Mucosa of descending colon (tissue), 3 donors: ENCODE data around the gene FBXL12. TPM values are rescaled to one million over a fixed set of nuclear protein-coding genes. Genes with fewer than 3 reads are reported as not detected.

Source experiments
- ATAC-seq: fragments of 200-7000 bp; cut with Tn5 transposase; one replicate; pipeline ENCODE4 v1.9.1; 2020; ENCODE audit warnings: mild to moderate bottlenecking, moderate library complexity
- DNase-seq, 3 donors: peaks; one replicate each; pipeline ENCODE4 v3.0.0-alpha.2; 2020
- H3K36me3 ChIP-seq: fragments of 200-600 bp; one replicate; pipeline ENCODE4 v1.8.0; 2021; ENCODE audit warnings: low read depth, mild to moderate bottlenecking
- H3K4me1 ChIP-seq: fragments of 200-600 bp; one replicate; pipeline ENCODE4 v1.8.0; 2021; ENCODE audit warnings: low read depth, mild to moderate bottlenecking
- H3K4me3 ChIP-seq: fragments of 200-600 bp; one replicate; pipeline ENCODE4 v1.8.0; 2021; ENCODE audit warnings: mild to moderate bottlenecking
- H3K9me3 ChIP-seq: fragments of 200-600 bp; one replicate; pipeline ENCODE4 v1.8.0; 2021; ENCODE audit warnings: mild to moderate bottlenecking
- intact Hi-C, 2 donors: fragments of 100-400 bp; cut with DNase I in 1 of 2; cut with micrococcal nuclease in 1 of 2; formaldehyde crosslinking; loops; one replicate each; pipeline versions ENCODE4 v1.11.0 to v1.11.1; 2022; cut with DNase I, micrococcal nuclease
- total RNA-seq, 3 donors: library from RNA; stranded (reverse); fragmentation: NEBNext Ultra II Directional in 2 of 3; extraction: Animal tissue kit (Norgen Biotek cat#: 25700) in 2 of 3; gene quantifications; one replicate each; pipeline versions ENCODE4 v1.2.1 to v1.2.4, GENCODE V29; 2021 to 2023
- TF ChIP-seq, protein P1 (sequence below): fragments of 200-600 bp; IDR thresholded peaks from one replicate; pipeline ENCODE4 v1.8.0; 2022; ENCODE audit warnings: antibody characterized with exemption, mild to moderate bottlenecking
- donor health status: DM: no; HTN: no; CAD: no; lungs with moderate emphysema.
- donor health status: DM: no; HTN: no; CAD: no.
- donor health status: DM: no; HTN: yes; CAD: no.

Gene FBXL12
- total RNA-seq, 3 donors from 2014 or later = 25.7 to 36.1 (median 31.3) TPM

DNA sequence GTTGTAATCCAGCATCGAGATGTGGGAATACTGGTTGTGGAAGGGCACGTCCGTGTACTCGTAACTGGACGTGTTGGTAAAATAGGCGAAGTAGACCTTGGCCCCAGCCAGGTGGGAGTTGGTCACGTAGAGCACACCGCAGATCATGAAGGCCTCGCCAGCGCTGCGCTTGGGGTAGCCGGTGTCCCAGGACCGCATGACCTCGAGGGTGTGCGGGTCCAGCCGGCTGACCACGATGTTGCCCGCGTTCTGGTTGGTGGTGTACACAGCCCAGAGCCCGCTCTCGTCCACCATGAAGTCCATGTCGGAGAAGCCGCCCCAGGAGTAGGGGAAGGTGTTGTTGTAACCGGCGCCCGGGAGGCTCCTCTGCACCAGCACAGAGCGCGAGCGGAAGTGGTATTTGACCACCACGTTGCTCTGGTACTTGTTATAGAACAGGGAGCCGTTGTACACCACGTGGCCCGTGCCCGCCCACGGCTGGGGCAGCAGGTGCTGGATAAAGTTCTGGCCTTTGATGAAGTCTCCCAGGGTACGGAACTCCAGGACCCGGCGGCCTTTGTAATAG lies 35.5 kb upstream of the FBXL12 start:
- intact Hi-C loops = no loop called here
- no peaks in the 10 kb centered on the region for H3K4me1 ChIP-seq
- no peak for ATAC-seq
- no peaks in the 10 kb centered on the region for H3K9me3 ChIP-seq
- H3K4me3 ChIP-seq = no peak overlapping the region
- H3K36me3 ChIP-seq = no peaks in the 10 kb centered on the region
- TF ChIP-seq, protein P1, sequence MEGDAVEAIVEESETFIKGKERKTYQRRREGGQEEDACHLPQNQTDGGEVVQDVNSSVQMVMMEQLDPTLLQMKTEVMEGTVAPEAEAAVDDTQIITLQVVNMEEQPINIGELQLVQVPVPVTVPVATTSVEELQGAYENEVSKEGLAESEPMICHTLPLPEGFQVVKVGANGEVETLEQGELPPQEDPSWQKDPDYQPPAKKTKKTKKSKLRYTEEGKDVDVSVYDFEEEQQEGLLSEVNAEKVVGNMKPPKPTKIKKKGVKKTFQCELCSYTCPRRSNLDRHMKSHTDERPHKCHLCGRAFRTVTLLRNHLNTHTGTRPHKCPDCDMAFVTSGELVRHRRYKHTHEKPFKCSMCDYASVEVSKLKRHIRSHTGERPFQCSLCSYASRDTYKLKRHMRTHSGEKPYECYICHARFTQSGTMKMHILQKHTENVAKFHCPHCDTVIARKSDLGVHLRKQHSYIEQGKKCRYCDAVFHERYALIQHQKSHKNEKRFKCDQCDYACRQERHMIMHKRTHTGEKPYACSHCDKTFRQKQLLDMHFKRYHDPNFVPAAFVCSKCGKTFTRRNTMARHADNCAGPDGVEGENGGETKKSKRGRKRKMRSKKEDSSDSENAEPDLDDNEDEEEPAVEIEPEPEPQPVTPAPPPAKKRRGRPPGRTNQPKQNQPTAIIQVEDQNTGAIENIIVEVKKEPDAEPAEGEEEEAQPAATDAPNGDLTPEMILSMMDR = no peak
- no peak for DNase-seq

DNA sequence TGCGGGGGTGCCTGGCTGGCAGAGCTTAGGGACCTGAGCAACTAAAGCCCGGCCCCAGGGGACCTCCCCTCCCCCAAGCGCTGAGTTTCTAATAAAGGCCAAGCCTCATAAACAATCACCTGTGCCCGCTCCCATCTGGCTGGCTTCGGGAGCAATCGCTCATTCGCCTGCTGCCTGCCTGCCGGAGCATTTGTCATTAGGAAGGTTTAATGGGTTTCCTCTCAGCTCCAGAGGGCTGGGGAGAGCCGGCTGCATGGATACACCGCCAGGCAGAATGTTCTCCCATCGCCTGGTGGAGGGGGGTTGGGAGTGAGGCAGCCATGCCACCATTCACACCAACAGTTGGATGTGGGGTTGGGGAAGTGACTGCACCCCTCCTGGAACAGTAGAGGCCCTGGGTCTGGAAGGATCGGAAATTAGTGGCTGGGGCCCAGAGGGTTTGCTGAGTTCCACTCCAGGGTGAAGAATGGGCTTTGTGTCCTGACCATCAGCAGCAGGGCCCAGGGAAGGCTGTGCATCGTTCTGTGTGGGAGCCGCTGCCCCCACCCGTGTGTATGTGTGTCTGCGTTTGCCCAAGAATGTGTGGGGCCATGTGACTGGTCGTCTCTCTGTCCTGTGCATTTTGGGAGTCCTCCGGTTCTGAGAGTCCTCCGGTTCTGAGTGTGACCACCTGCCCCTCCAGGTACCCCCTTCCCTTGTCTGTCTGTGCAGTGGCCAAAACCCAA lies 31.5 kb upstream of the FBXL12 start:
- H3K36me3 ChIP-seq = no peaks in the 10 kb centered on the region
- TF ChIP-seq, protein P1 = no peak
- H3K4me1 ChIP-seq = no peaks in the 10 kb centered on the region
- no peak for ATAC-seq
- DNase-seq = no peak
- no peaks in the 10 kb centered on the region for H3K9me3 ChIP-seq
- no peak overlapping the region for H3K4me3 ChIP-seq
- intact Hi-C loops = no loop called here

DNA sequence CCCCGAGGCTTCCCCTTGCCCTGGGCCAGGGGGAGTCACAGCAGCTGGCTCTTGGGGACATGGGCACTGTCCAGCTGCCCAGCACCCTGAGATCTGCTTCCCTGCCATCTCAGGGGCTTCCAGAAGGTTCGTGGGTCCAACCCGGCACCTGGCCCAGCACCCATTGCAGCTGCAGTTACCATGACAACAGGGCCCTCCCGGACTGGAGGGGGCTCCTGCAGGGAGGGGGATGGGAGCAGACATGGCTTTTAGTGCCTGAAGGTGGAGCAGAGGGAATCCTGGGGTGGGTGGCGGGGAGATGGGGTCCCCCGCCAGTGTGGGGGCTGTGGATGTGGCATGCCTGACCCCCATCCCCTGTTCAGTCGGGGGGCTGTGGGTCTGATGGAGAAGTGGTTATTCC lies 30.9 kb upstream of the FBXL12 start:
- DNase-seq (no peak), ATAC-seq (no peak)
- TF ChIP-seq, protein P1 = no peak
- Histone ChIP-seq H3K4me1 (no peaks in the 10 kb centered on the region), H3K36me3 (no peaks in the 10 kb centered on the region), H3K4me3 (no peak overlapping the region), H3K9me3 (no peaks in the 10 kb centered on the region)
- intact Hi-C loops = no loop called here

DNA sequence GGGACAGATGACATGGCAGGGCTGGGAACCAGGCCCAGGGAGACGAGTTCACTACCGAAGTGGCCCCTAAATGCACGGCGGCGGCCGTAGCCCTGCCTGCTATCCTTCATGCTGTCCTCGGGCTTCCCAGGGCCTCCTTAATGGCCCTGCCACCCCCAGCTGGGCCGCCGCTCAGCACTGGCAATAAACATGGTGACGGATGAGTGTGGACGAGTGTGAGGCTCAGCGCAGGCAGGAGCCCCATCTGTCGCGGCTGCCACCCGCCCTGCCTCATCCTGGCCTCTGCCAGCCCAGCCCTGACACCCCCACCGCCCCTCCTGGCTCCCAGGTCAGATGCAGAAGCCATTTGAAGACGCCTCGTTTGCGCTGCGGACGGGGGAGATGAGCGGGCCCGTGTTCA lies 29.9 kb upstream of the FBXL12 start:
- peaks cover 1% of the 10 kb centered on the region for H3K9me3 ChIP-seq
- intact Hi-C loops = no loop called here
- H3K36me3 ChIP-seq = no peaks in the 10 kb centered on the region
- H3K4me3 ChIP-seq = no peak overlapping the region
- TF ChIP-seq, protein P1 = no peak
- no peaks in the 10 kb centered on the region for H3K4me1 ChIP-seq
- no peak for ATAC-seq
- DNase-seq = no peak

DNA sequence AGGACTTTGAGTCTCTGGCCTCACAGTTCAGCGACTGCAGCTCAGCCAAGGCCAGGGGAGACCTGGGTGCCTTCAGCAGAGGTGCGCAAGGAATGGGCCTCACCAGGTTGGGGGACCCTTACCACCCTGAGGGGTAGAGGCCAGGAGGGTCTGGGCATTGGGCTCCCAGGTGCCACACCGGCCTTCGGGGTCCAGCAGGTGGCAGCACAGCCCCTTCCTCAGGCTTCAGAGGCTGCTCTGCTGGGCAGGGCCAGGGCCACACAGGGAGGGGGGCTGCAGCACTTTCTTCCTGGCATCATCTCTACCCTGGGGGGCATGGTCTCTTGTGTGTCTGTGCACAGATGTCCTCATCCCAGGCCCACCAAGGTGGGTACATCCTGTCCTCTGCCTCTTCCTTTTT lies 29.2 kb upstream of the FBXL12 start:
- ATAC-seq (peak; percentile 33), DNase-seq (peak in 1 of 3 donors; percentile 18)
- intact Hi-C loops = no loop called here
- TF ChIP-seq, protein P1 = no peak
- Histone ChIP-seq H3K9me3 (peaks cover 4% of the 10 kb centered on the region), H3K36me3 (no peaks in the 10 kb centered on the region), H3K4me1 (no peaks in the 10 kb centered on the region), H3K4me3 (no peak overlapping the region)
